BE2C (cell line): ENCODE measurements around the gene CEACAM16.
"Not testable (repeated sequence)": the region's sequence is repeated elsewhere in the genome, so short reads cannot be mapped to it uniquely, and the experiment has no call there.

ENCODE experiments used
- DNase-seq: peaks from one replicate; pipeline ENCODE4 v3.0.0-alpha.2; 2020
- H3K27me3 ChIP-seq: fragments of 250-450 bp; sonication (Bioruptor Pico); 2 replicates; pipeline ENCODE4 v1.5.1; 2020; ENCODE audit warnings: mild to moderate bottlenecking
- H3K36me3 ChIP-seq: fragments of 250-450 bp; sonication (Bioruptor Pico); 2 replicates; pipeline ENCODE4 v1.5.1; 2020; ENCODE audit warnings: mild to moderate bottlenecking
- H3K4me1 ChIP-seq: fragments of 250-450 bp; sonication (Bioruptor Pico); 2 replicates; pipeline ENCODE4 v1.5.1; 2020
- H3K4me3 ChIP-seq: 2 replicates; pipeline ENCODE4 v1.5.1; 2011; ENCODE audit warnings: low read depth, low read length
- H3K9me3 ChIP-seq: fragments of 250-450 bp; sonication (Bioruptor Pico); 2 replicates; pipeline ENCODE4 v1.5.1; 2020
- CTCF ChIP-seq: IDR thresholded peaks from 2 replicates; pipeline ENCODE4 v1.5.1; 2012; ENCODE audit warnings: mild to moderate bottlenecking, low read depth, low read length

CEACAM16 gene

GRCh38 chr19:44683434-44684210 lies 15.3 kb upstream of the CEACAM16 start:
- no peak for DNase-seq

GRCh38 chr19:44684396-44684795 lies 14.6 kb upstream of the CEACAM16 start:
- H3K27me3 ChIP-seq, H3K9me3 ChIP-seq, H3K4me3 ChIP-seq, DNase-seq, H3K36me3 ChIP-seq, H3K4me1 ChIP-seq: not testable (repeated sequence)

More at GRCh38 chr19:44683434-44684210, 15.3 kb upstream of the CEACAM16 start:
- H3K27me3 ChIP-seq = no peaks in the 10 kb centered on the region
- H3K36me3 ChIP-seq = no peaks in the 10 kb centered on the region
- no peak overlapping the region for H3K4me3 ChIP-seq
- no peaks in the 10 kb centered on the region for H3K4me1 ChIP-seq
- H3K9me3 ChIP-seq = no peaks in the 10 kb centered on the region
- no peak for TF ChIP-seq CTCF

GRCh38 chr19:44684892-44685863 lies 13.8 kb upstream of the CEACAM16 start:
- H3K27me3 ChIP-seq = no peaks in the 10 kb centered on the region
- no peak overlapping the region for H3K4me3 ChIP-seq
- no peak for DNase-seq
- no peaks in the 10 kb centered on the region for H3K9me3 ChIP-seq
- TF ChIP-seq CTCF = no peak
- H3K36me3 ChIP-seq = no peaks in the 10 kb centered on the region
- H3K4me1 ChIP-seq = no peaks in the 10 kb centered on the region

GRCh38 chr19:44685877-44686276 lies 13.1 kb upstream of the CEACAM16 start:
- H3K4me3 ChIP-seq = no peak overlapping the region
- no peaks in the 10 kb centered on the region for H3K27me3 ChIP-seq
- no peak for DNase-seq
- TF ChIP-seq CTCF = no peak
- no peaks in the 10 kb centered on the region for H3K9me3 ChIP-seq
- no peaks in the 10 kb centered on the region for H3K36me3 ChIP-seq
- H3K4me1 ChIP-seq = no peaks in the 10 kb centered on the region

GRCh38 chr19:44686896-44687295 lies 12.1 kb upstream of the CEACAM16 start:
- H3K36me3 ChIP-seq = no peaks in the 10 kb centered on the region
- TF ChIP-seq CTCF = no peak
- no peaks in the 10 kb centered on the region for H3K4me1 ChIP-seq
- no peak for DNase-seq
- no peaks in the 10 kb centered on the region for H3K27me3 ChIP-seq
- H3K9me3 ChIP-seq = no peaks in the 10 kb centered on the region
- H3K4me3 ChIP-seq = no peak overlapping the region

- no peak for DNase-seq
- Histone ChIP-seq H3K4me3 (no peak overlapping the region), H3K36me3 (no peaks in the 10 kb centered on the region), H3K9me3 (no peaks in the 10 kb centered on the region), H3K4me1 (no peaks in the 10 kb centered on the region), H3K27me3 (no peaks in the 10 kb centered on the region)
- TF ChIP-seq CTCF = no peak
Measured at GRCh38 chr19:44687888-44688287, 11.1 kb upstream of the CEACAM16 start.
